ENCODE data around the gene DZIP1. TPM values are rescaled to one million over a fixed set of nuclear protein-coding genes. Genes with fewer than 3 reads are reported as not detected.

The DZIP1 gene
- total and polyA plus RNA-seq, 2 of the 8 experiments (the other 6 are each of a cell fraction or from before 2014, with no cell fraction given): 7.6 to 24.6 TPM

DNA sequence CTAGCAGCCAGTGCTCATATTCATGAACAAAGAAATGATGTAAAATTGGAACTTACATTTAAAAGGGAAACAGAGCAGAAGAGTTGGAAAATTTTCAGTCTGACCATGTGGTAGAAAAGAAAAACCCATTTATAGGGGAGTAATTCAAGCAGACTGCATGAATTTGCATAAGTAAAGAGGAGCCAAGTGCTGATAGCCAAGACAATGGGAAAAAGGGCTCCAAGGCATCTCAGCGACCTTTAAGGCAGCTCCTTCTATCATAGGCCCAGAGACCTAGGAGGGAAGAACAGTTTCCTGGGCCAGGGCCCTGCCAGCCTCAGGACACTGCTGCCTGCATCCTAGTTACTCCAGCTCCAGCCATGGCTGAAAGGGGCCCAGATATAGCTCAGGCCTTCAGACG, 39.9 kb upstream of the DZIP1 start:
- no peak overlapping the region; a peak in 1 of 4 replicates for H3K4me2 ChIP-seq (ENCODE audit: insufficient read depth in 1 of 2, low read depth in 2 of 2, low read length in 2 of 2)
- H3K36me3 ChIP-seq (ENCODE audit: control insufficient read depth in 2 of 4, insufficient read depth in 4 of 4, low read length in 3 of 4): no peaks in the 10 kb centered on the region; a peak in 1 of 8 replicates
- H4K91ac ChIP-seq (replicated peaks; ENCODE audit: insufficient read length, low read length): peak overlapping the region; percentile 55
- H2AK5ac ChIP-seq (ENCODE audit: low read depth, low read length): no peak overlapping the region
- TF ChIP-seq RNF2 (IDR thresholded peaks at IDR 0.05; ENCODE audit: borderline replicate concordance, low read depth, low read length, missing control alignments, poor library complexity, severe bottlenecking): no peak
- TF ChIP-seq POU5F1 (IDR thresholded peaks at IDR 0.05; ENCODE audit: low read depth, low read length): no peak
- 0 out of 2 replicates have a peak, but pooled peaks have one; percentile 8 for TF ChIP-seq KDM1A (IDR thresholded peaks at IDR 0.05; ENCODE audit: borderline replicate concordance, low read length)
- H3K56ac ChIP-seq (replicated peaks; ENCODE audit: insufficient read length, low read depth, low read length): no peak overlapping the region
- H3K23me2 ChIP-seq (ENCODE audit: low read depth, low read length): no peaks in the 10 kb centered on the region; the same call in 1 of the 2 replicates
- no peak overlapping the region for H3K4me3 ChIP-seq (ENCODE audit: extremely low read depth in 1 of 4, insufficient read depth in 2 of 4, low read depth in 3 of 4, low read length in 4 of 4)
- H3K9me3 ChIP-seq (ENCODE audit: insufficient read depth in 2 of 2, low read depth in 1 of 2, low read length in 1 of 2): no peaks in the 10 kb centered on the region; a peak in 1 of 4 replicates
- H3K4me1 ChIP-seq (replicated peaks in 1 of 4; ENCODE audit: control insufficient read depth in 3 of 4, insufficient read depth in 4 of 4, low read length in 3 of 4): peaks cover 0 to 8% (median 3%) of the 10 kb centered on the region in 4 experiments; a peak in 4 of 7 replicates
- DNase-seq (ENCODE audit: low read depth in 1 of 2, low spot score in 2 of 2) (no peak), FAIRE-seq (no peak)
- no peak overlapping the region for H2AFZ ChIP-seq (ENCODE audit: low read length)
- WGBS, 2 experiments (ENCODE audit: extremely low coverage in 1 of 2, insufficient coverage in 1 of 2, insufficient read length in 1 of 2, insufficient replicate concordance in 2 of 2, low coverage in 1 of 2, low lambda C conversion rate in 2 of 2, missing lambda C conversion rate in 1 of 2): 58% methylated on average over 2 of the region's 2 CpGs; no CpG with 5 or more reads in 1 of the 2 experiments
- ChIA-PET CTCF (ENCODE audit: partially characterized antibody) (interaction anchor here (0.8 to 2.7 kb wide), 3 partner anchors 14 to 62 kb away, joined by 3 to 13 read pairs (median 4); no protein-coding TSS in a partner anchor), POLR2A (ENCODE audit: partially characterized antibody) (no interaction called here)
- no peak overlapping the region for H3K23ac ChIP-seq (ENCODE audit: insufficient read length)
- H3K27ac ChIP-seq (ENCODE audit: low read depth, low read length): no peak overlapping the region
- no peak overlapping the region for H2BK15ac ChIP-seq (ENCODE audit: low read length)
- peak overlapping the region; percentile 50; the same call in 1 of the 2 replicates for H2BK12ac ChIP-seq (ENCODE audit: low read depth, low read length)
- peak overlapping the region; percentile 67 for H3K4ac ChIP-seq (replicated peaks; ENCODE audit: insufficient read length, low read depth, low read length)
- H3K18ac ChIP-seq (ENCODE audit: extremely low read depth, low read length): no peak overlapping the region
- peaks cover 0 to 2% of the 10 kb centered on the region in 2 experiments for H4K20me1 ChIP-seq (replicated peaks in 1 of 2; ENCODE audit: control insufficient read depth in 1 of 2, insufficient read depth in 2 of 2, low read length in 2 of 2)
- no peak overlapping the region for H2BK120ac ChIP-seq (replicated peaks; ENCODE audit: low read depth, low read length)
- no peak overlapping the region for H2BK20ac ChIP-seq (ENCODE audit: low read length)
- H4K8ac ChIP-seq (ENCODE audit: extremely low read depth, insufficient read depth, low read length): no peak overlapping the region
- peak overlapping the region; percentile 60; the same call in 1 of the 2 replicates for H2BK5ac ChIP-seq (ENCODE audit: low read depth, low read length)
- no peak overlapping the region for H3K9ac ChIP-seq (replicated peaks in 1 of 4; ENCODE audit: extremely low read depth in 1 of 4, low read depth in 3 of 4, low read length in 3 of 4)
- H3K14ac ChIP-seq (ENCODE audit: insufficient read length): no peak overlapping the region
- no peak overlapping the region for H4K5ac ChIP-seq (ENCODE audit: insufficient read length, low read depth, low read length)
- H3K79me2 ChIP-seq (ENCODE audit: control insufficient read depth in 1 of 2, insufficient read depth in 2 of 2, low read length in 2 of 2): peaks cover 0 to 76% of the 10 kb centered on the region in 2 experiments; a peak in 2 of 4 replicates
- H3K79me1 ChIP-seq (ENCODE audit: low read depth, low read length): peaks cover 2% of the 10 kb centered on the region
- H3K27me3 ChIP-seq (replicated peaks in 1 of 4; ENCODE audit: control insufficient read depth in 3 of 4, extremely low read depth in 1 of 4, insufficient read depth in 3 of 4, low read length in 3 of 4): no peaks in the 10 kb centered on the region

Data from H1 (cell line).